Right forelimb (tissue), 1 donor: ENCODE data around the gene MAJIN.
A peak's percentile ranks its signal among the peaks of the same experiment; 100 is the strongest.

Source experiments
- DNase-seq: peaks from one replicate; pipeline ENCODE4 v3.0.0-alpha.2; 2018

Gene MAJIN

GRCh38 chr11:64929625-64930024 lies 42.3 kb downstream of the MAJIN start:
- DNase-seq = no peak

- DNase-seq = no peak
Measured at GRCh38 chr11:64928957-64929356, 43.0 kb downstream of the MAJIN start.

DNA sequence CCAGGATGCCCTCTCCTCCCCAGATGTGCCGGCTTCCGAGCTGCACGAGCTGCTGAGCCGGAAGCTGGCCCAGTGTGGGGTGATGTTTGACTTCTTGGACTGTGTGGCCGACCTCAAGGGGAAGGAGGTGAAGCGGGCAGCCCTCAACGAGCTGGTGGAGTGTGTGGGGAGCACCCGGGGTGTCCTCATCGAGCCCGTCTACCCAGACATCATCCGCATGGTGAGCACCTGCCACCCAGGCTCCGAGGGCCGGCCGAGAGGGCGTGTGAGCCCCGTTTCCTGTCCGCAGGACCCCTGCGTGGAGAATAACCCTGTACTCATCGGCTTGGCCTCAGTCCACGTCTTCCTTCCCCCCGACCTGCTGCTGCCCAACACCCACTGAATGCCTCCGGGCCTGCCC lies 45.2 kb downstream of the MAJIN start:
- no peak for DNase-seq

GRCh38 chr11:64925536-64926436 lies 46.1 kb downstream of the MAJIN start:
- DNase-seq = no peak

DNA sequence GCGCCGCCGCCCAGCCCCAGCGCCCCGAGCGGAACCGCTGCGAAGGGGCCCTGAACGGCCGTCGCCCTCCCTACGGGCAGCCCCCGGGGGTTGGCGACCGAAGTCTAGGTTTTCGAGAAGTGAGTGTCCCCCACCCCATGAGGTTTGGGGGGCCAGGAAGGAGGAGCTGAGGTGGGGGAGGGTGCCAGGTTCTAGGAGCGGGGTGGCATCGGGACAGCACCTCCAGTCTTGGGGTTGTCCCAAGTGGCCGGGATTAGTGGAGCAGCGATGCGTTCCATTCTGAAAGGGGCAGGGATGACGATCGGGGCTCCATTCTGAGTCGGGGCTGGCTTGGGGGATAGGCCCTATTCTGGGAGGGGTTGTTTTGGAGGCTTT lies 47.0 kb downstream of the MAJIN start:
- DNase-seq = peak; percentile 54

- DNase-seq = peak; percentile 92
Measured at GRCh38 chr11:64923944-64924909, 47.7 kb downstream of the MAJIN start, which contains the start of gene PPP2R5B. PPP2R5B (plus strand) TSS chr11:64924689; CDS start chr11:64925735, 1,046 bp downstream.

GRCh38 chr11:64923151-64923661 lies 48.7 kb downstream of the MAJIN start:
- no peak for DNase-seq

GRCh38 chr11:64921384-64921783 lies 50.5 kb downstream of the MAJIN start:
- no peak for DNase-seq

- no peak for DNase-seq
Measured at GRCh38 chr11:64920124-64920523, 51.8 kb downstream of the MAJIN start.

GRCh38 chr11:64919627-64920026 lies 52.3 kb downstream of the MAJIN start:
- no peak for DNase-seq

DNA sequence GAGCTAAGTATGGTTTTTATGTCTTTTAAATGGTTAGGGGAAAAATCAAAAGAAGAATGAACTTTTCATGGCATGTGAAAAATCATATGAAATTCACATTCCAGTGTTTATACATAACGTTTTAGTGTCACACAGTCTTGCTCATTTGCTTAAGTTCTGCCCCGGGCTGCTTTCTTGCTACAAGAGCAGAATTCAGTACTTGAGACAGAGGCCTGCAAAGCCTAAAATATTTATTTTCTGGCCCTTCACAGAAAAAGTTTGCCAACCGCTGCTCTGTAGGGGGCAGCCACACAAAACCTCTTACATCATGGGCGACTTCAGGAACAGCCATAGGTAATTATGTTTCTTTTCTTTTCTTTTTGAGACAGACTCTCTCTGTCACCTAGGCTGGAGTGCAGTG lies 53.9 kb downstream of the MAJIN start:
- no peak for DNase-seq

DNA sequence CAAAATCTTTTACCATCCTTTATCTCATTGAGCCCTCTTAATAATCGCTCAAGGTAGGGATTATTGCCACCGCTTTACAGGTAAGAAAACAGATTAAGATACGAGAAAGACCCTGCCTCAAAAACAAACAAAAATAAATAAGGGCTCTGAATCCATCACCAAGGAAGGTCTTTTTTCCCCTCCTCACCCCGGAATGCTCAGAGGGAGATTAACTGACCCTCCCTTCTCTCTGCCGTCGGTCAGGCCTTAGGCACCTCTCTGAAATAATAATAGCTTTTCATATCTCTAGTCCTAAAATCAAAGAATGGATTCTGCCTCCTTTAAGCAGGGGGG lies 54.3 kb downstream of the MAJIN start:
- no peak for DNase-seq

GRCh38 chr11:64916775-64917662 lies 54.9 kb downstream of the MAJIN start, which contains the start of gene ATG2A:
ATG2A (minus strand) TSS chr11:64917209; CDS start chr11:64917135, 74 bp downstream.
- peak; percentile 98 for DNase-seq

DNA sequence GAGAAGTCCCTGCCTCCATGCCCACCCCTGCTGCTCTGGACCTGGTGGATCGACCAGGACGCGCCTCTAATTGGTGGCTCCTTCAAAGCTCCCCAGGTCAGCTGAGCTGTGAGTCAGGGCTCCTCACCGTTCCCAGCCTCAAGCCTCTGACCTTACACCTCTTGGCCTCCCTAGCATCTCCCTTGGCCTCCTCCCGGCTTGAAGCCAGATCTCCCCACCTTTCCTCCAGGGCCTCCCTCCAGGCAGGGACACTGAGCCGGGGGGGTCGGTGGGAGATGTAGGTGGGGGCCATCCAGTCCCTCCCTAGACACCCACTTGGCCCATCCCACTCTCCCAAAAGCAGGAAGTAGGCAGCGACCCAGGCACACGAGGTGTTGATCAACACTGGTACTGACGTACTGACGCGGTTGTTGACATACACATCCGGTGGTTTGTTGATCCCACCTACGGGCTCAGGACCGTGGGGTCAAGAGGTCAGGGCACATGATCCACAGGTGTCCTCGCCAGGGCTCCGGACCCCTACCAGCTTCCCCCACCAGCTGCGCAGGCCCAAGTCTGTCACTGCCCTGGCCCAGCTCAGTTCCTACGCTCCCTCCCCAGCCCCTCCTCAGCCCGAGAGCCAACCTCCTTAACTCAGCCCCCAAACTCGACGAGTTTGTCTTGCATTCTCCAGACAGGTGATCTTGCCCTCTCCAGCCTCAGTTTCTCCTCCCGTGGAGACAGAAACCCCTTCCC lies 55.7 kb downstream of the MAJIN start:
- no peak for DNase-seq

DNA sequence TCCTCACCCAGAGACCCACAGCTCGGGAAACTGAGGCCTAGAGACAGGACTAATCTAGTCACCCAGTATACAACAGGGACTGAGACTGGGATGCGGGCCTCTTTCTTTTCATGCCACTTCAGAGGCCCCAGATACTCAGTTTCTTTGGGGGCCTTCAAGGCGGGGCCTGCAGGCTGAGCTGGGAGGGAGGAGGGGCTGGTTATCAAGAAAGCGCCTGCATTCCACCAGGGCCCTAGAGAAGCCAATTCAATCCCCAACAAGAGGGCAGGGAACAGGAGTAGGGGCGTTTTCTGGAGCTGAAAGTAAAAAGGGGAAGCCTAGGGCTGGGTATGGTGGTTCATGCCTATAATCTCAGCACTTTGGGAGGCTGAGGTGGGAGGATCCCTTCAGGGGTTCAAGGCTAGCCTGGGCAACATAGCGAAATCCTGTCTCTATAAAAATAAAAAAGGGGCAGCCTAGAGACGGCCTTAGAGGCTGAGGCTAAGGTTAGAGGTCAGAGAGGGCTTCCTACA lies 56.5 kb downstream of the MAJIN start:
- DNase-seq = no peak

DNA sequence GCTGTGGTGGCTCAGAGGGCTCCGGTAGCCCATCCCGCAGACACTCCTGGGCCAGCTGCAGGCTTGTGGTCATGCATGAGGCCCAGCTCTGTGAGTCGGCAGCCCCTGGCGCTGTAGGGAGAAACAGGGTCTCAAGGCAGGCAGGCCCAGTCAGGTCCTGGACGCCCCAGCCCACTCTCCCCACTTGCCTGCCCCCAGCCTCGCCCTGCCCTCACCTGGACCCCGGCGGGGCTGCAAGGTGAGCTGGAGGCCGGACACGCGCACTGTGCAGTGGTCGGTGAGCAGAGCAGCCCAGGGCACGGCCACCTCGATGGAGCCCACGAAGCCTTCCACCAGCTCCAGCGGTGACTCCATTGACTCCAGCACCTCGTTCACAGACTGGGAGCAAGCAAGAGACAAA lies 57.8 kb downstream of the MAJIN start:
- no peak for DNase-seq

DNA sequence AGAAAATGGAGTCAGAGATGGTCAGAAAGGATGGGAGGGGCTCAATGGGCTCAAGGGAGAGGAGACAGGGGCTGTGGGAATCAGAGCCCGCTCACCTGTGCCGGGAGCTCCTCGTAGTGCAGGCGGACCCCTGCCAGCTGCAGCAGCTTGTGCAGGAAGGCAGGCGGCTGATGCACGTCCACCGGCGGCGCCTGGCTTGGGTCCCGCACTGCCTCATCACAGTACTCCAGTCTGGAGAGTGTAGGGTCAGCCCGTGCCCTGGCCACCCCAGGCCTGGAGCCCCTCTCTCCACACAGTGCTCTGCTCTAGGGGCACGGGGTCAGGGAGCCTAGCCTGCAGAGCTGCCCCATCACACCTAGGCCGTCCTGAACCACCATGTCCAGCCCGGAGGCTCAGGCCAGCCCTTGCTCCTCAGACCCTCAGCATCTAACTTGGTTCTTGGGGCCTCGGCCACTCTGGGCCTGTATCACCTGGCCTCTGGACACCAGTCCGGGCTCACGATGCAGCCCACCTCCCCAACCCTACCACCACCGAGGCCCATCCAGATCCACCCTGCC lies 58.7 kb downstream of the MAJIN start:
- DNase-seq = no peak

GRCh38 chr11:64911689-64912088 lies 60.2 kb downstream of the MAJIN start:
- DNase-seq = no peak

DNA sequence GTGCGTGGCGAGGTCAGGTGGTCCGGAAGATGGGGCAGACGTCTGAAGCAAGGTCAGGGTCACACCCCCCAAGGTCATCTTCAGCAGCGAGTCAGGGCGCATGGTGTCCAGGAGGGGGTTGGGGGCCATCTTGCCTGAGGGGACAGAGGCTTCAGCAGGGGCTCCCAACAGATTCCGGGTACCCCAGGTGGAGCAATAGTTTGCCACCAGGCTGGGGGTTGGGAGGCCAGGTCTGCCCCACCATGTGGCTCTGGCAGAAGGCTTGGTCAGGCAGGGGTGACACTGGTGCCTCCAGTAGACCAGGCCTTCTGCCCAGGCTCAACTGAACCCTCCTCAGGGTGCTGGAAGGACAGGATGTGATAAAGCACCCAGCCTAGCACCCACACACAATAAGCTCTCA lies 60.8 kb downstream of the MAJIN start:
- DNase-seq = no peak

- DNase-seq = no peak
Measured at GRCh38 chr11:64910451-64911093, 61.3 kb downstream of the MAJIN start.
